ENCODE measurements around the gene SGCD. TPM values are rescaled to one million over a fixed set of nuclear protein-coding genes. Genes with fewer than 3 reads are reported as not detected.
A peak's percentile ranks its signal among the peaks of the same experiment; 100 is the strongest.

Gene SGCD
- total RNA-seq, 1 donor from 2014 or later = 75.2 TPM

DNA sequence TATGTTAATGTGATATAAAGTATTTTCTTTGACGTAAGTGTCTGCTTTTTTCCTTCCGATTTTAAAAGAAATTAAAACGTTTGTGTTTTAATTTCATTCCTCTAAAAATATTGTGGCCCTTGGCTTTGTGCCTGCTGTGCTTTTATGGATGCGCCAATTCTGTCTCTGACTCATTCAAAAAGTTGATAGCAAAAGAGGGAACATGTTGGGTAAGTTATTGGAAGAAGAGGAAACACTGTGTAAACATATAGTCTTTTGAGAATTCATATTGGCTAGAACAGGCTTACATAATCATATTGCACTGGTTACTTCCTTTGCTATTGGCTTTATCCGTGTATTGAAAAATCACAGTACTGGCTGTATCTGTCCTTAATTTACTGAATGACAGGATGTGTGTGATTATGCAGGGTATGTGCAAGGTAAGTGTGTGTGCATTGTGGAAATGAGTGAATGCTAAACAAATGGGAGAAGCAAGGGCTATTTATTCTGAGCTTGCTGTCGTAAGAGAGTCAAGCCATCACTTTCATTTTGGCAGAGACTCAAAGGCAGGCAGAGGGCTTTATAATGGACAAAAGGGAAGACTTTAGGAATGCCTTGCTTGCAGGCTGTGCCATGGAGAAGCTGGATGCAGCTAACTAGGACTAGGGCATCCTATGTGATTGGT lies 67.8 kb downstream of the SGCD start:
- intact Hi-C loops (cut with DNase I) = no loop called here
- DNase-seq (ENCODE audit: missing footprints) (no peak), ATAC-seq (peak; percentile 64)

DNA sequence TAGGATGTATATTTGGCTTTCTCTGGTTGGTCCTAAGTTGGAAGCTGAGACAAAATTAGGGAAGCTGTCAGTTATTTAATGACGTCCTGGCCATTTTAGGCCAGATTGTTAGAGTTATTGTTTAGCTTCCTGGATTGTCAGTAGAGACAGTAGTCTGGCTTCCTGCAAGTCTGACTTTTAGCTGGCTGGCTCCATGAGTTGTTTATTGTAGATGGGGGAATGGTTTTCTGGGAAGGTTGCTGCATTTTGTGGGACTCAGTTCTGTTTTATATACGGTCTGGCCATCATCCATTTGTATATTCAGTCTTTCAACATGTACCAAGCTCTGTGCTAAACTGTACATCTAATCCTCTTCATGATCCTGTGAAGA lies 68.3 kb downstream of the SGCD start:
- intact Hi-C loops (cut with DNase I) = no loop called here
- ATAC-seq (no peak), DNase-seq (ENCODE audit: missing footprints) (no peak)

DNA sequence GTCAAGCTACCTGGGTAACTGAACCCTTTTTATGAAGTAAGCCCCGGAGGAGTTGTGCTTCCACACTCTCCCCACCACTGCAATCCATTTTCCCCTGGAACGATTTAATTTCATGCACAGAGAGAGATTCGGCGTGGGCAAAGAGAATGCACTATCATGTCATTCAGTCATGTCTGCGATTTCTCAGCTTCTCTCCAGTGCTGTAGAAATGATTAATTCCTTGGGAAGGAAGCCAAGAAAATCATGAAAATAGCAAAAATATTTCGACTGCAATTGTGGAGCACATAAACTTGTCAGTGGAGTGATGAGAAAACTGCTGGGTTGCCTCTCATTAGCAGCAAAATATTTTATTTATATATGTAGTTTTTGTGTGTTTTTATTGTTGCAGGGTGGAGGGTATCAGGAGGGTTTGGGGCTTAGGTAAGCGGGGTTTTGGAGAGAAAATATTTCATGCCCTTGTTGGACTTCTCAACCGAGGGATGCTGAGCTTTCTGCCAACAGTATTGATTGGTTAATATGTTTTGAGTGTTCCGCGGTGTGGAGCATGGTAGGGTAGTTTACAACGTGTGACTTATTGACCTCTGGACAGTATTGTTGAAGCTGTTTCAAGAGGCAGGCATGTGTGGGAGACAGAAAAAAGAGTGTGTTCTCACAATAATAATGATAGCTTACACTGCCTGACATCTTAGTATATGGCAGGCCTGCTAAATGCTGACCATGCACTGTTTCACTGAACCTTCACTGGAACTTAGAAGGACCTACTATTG lies 69.3 kb downstream of the SGCD start:
- DNase-seq (ENCODE audit: missing footprints) (no peak), ATAC-seq (peak; percentile 38)
- intact Hi-C loops (cut with DNase I) = no loop called here

DNA sequence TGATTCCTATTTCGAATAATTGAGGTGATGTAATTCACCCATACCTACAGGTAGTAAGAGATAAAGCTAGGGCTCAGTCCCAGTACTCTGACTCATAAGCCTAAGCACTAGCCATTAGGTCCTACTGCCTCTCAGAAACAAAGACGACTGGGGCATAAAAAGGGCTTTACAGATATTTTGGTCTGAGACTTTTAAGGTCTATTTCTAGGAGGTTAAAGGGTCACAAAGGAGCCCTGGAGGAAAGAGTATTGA lies 69.8 kb downstream of the SGCD start:
- no peak for DNase-seq (ENCODE audit: missing footprints)
- intact Hi-C loops (cut with DNase I) = no loop called here
- no peak for ATAC-seq

DNA sequence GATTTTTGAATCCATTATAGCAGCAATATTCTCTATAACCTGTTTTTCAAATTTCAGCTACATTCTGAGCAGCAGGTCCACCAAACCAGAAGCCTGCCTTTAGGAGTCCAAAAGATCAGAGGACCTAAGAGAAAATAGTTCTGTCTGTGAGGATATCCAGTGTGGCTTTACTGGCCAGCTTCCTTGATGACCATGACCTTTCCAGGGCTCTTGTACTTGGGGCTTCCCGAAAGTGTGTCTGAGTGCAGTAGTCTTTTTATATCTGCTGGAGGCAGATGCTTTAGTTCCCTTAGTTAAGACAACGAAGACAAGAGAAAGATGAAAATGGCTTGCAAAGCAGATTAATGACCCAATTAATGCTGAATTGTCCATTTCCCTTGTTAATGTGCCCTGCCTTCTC lies 72.4 kb downstream of the SGCD start:
- DNase-seq (ENCODE audit: missing footprints) (no peak), ATAC-seq (no peak)
- intact Hi-C loops (cut with DNase I) = no loop called here

DNA sequence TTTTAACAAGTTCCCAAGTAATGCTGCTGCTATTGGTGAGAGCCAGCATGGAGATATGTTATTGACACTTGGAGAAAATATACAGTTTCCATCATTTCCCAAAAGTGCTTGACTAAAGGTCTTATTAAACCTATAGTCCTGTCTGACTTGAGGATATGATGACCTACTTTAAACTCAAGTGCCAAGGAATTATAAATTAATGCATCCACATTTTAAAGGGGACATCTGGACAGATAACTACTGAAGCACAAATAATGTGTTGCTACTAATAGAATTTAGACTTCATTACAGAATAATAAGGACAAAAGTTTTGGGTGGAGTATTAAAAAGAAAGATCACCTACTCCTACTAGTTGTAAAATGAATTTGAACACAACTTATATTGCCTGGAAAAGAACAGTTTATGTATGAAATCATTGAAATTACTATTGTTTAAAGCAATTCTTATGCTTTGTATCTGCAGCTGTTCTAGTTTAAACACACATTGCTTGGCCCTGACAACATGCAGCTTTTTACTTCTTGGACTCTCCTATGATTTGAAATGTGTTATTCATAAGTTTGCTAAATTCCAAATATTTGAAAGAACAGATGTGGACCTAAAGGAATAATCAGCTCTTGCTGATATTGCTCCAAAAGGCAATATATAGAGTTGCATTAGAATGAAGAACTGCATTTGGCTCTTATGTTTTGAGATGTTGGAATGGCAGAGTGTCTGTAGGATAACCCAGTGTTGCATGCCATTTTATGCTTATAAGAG lies 73.4 kb downstream of the SGCD start:
- ATAC-seq = no peak
- intact Hi-C loops (cut with DNase I) = no loop called here
- DNase-seq (ENCODE audit: missing footprints) = no peak

DNA sequence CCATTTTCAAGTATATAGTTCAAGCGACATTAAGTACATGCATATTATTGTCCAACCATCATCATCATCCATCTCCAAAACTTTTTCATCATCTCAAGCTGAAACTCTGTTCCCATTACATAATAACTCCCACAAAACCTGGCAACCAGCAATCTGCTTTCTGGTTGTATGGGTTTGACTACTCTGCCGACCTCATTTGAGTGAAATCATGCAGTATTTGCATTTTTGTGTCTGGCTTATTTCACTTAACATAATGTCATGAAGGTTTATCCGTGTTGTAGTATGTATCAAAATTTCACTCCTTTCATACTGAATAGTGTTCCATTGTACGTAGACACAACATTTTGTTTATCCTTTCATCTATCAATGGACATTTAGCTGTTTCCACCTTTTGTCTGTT lies 74.8 kb downstream of the SGCD start:
- ATAC-seq = no peak
- DNase-seq (ENCODE audit: missing footprints) = no peak
- intact Hi-C loops (cut with DNase I) = no loop called here

DNA sequence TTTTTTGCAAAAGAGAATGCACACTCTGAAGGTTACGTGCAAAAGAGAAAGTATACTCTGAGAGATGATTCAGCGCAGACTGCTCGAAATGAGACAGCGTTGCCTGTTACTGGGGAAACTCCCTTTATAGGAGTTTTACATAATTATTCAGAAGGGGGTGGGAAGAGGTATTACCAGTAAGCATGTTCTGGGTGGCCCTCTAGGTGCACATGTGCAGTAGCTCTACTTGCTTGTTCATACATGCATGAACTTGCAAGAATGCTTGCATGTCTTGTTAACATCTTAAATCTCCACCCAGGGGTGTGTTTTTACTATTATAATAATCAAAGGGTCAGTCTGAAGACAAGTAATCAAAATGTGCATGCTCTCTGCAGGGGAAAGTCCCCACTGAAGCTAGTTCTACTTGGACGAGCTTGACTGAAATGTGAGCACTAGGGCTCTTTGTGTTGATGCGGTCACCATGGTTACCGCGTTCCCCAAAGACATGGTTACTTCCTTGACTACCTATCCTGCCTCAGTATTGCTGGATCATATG lies 75.5 kb downstream of the SGCD start:
- ATAC-seq (no peak), DNase-seq (ENCODE audit: missing footprints) (no peak)
- intact Hi-C loops (cut with DNase I) = no loop called here

DNA sequence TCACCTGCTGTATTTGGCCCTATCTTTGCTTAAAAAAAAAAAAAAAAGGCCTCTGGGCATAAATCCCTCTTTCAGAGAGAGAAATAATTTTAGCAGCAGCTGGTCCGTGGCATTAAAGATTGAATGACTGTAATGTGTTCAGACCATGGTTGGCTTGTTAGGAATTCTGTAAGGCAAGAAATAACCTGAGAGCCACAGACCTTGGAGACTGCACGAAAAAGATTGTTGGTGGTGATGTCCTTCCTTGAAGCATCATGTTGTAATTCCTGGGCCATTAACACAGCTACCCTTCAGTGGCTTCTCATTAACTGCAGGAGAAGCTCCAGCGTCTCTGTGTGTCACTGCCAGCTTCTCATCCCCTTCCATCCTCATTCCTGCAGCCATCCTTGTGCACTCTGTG lies 79.0 kb downstream of the SGCD start:
- intact Hi-C loops (cut with DNase I) = no loop called here

DNA sequence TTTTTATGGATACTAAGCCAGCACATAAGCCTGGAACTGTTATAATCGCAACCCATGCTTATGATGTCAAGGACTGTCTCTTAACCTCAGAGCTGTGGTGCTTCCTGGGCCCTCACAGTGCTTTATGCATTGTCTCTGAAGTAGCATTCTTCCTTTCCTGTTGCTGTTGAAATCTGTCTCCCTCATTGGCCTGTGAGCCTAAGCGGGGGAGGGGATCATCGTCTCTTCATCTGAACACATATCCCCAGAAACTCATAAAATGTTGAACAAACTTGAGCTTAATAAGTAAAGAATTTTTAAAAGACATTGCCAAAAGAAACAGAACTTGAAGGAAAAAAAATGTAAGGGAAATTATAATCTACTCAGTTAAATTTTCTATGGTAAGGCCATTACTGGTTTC lies 80.3 kb downstream of the SGCD start:
- intact Hi-C loops (cut with DNase I) = no loop called here
- DNase-seq (ENCODE audit: missing footprints) = no peak
- no peak for ATAC-seq

More for the DNA sequence above, 79.0 kb downstream of the SGCD start:
- ATAC-seq (no peak), DNase-seq (ENCODE audit: missing footprints) (no peak)

DNA sequence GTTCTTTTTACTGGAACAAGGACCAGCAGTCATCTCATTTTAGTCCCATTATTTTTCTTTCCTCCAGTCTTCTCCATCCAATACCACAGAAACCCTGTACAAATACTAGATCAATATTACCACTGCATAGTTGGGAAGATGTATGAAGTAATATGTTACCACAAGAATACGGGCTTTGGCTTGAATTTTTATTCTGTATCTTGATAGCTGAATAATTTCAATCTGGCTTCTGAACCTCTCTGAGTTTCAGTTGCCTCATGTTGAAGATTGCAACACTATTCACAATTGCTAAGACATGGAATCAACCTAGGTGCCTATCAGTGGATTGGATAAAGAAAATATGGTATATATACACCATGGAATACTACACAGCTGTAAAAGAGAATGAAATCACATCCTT lies 82.9 kb downstream of the SGCD start:
- intact Hi-C loops (cut with DNase I) = no loop called here
- DNase-seq (ENCODE audit: missing footprints) = no peak
- peak; percentile 30 for ATAC-seq

DNA sequence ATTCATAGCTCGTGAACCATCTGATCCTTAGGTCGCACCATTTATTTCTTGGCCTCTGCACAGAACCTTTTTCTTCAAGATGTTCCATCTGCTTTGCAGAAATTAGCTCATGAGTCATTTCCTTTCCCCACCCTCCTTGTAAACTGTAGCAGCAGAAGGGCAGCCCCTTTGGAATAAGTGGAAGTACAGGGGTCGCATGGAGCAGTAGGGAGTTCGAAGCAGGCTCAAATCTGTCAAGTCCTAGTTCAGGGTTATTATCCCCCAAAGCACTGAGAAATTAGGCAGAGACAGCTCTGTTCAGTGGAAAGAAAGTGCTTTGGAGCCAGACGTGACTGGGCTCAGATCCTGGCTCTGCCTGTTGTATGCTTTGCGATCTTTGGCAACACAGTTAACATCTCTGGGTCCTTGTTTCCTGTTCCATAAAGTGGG lies 84.2 kb downstream of the SGCD start:
- DNase-seq (ENCODE audit: missing footprints) = no peak
- peak; percentile 76 for ATAC-seq
- intact Hi-C loops (cut with DNase I) = no loop called here

DNA sequence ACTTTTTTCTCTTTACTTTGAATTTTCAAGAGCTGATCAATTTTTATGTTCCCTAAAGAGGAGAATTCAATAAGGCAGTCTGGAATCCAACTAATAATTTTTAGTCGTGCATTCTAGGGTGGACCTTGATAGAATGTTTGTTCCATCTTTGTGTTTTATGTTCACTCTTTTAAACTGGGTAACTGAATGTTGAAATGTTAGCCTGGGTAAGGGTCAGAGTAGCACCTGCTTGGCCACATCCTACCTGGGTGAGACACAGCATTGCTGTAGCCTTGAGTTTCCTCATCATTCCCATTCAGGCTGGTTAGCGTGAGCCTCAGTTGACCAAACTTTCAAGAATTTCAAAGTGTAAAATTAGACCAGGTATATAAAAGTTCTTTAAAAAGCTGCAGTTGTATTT lies 85.0 kb downstream of the SGCD start:
- DNase-seq (ENCODE audit: missing footprints) (no peak), ATAC-seq (no peak)
- intact Hi-C loops (cut with DNase I) = no loop called here

DNA sequence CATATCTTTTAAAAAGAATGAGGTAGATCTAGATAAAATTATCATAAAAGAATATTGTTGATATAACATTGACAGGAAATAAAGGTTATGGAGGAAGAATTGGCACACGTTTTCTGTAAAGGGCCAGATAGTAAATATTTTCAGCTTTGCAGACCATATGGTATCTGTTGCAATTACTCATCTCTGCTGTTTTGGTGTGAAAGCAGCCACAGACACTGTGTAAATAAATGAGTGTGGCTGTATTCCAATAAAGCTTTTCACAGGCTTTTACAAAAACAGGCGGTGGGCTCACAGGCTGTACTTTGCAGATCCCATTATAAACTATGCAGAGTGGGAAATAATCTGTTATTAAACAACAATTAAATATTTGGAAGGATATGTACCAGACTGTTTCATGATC lies 87.4 kb downstream of the SGCD start:
- ATAC-seq (no peak), DNase-seq (ENCODE audit: missing footprints) (no peak)
- intact Hi-C loops (cut with DNase I) = no loop called here

DNA sequence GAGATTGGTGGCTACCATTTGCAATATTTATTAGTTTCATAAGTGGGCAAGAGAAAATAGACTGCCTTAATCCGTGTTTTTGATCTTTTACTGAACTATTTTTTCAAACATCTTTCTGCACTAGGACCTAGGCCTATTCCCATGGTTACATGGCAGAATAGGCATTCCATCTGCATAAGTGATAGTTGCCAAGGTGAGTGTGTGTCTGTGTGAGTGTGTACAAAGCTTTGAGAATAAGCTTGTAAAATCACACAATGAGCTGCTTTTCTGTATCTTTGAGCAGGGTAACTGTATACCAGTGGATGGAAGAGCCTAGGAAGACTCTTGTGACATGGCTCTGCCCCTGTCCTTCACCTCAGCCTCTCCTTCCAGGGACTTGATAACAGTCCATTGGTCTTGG lies 92.7 kb downstream of the SGCD start:
- intact Hi-C loops (cut with DNase I) = no loop called here
- no peak for ATAC-seq
- DNase-seq (ENCODE audit: missing footprints) = no peak

DNA sequence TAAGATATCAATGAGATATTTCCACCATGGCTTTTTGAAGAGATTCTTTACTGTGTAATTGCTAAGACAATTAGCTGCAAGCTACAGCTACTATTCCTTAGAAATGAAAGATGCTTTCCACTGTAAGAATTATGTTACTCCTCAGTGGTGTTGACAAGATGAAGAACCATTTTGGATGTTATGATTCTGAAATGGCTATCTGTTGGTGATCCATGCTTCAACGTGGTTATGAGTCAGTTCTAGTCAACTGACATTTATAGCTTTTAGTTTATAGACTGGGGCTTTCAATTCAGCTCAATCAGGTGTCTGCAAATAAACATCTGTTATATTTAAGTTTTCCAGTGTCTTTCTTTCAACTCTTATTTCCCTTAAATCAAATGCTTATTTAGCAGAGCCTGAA lies 93.7 kb downstream of the SGCD start:
- intact Hi-C loops (cut with DNase I) = no loop called here
- ATAC-seq = no peak

DNA sequence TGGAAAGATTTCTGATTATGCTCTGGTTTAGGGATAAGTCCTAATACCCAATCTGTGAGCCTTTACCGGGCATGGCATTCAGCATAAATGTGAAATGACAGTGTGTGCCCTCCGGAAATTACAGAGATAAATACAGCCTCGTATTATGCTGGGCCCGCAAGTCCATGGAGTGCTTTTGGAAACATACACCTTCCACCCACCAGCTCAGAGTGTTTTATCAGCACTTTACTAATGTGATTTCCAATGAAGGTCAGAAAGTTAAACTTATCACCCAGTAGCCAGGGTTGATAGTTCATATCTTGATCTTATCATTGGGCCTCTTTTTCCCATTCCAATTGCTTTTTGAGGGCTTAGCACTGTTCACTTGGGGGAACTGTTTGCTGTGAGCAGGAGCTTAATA lies 94.8 kb downstream of the SGCD start:
- DNase-seq (ENCODE audit: missing footprints) (no peak), ATAC-seq (no peak)
- intact Hi-C loops (cut with DNase I) = no loop called here

More for the DNA sequence above, 93.7 kb downstream of the SGCD start:
- DNase-seq (ENCODE audit: missing footprints) = no peak

DNA sequence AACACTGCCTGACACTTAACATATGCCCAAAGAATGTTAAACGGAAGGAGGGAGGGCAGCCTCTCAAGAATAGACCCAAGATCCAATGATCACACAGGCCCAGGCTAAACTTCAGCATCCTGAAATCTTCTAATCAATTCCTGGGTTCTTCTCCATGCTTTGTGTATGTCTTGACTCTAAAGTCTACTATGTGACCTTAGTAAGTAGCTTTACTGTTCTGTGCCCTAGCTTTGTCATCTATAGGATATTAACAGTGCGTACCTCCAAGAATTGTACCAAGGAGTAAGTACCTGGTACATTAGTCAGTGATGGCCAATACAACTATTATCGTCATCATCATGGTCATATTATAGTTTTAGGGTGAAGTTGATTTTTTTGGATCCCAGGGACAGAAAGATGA lies 96.6 kb downstream of the SGCD start:
- intact Hi-C loops (cut with DNase I) = no loop called here
- no peak for ATAC-seq
- no peak for DNase-seq (ENCODE audit: missing footprints)

DNA sequence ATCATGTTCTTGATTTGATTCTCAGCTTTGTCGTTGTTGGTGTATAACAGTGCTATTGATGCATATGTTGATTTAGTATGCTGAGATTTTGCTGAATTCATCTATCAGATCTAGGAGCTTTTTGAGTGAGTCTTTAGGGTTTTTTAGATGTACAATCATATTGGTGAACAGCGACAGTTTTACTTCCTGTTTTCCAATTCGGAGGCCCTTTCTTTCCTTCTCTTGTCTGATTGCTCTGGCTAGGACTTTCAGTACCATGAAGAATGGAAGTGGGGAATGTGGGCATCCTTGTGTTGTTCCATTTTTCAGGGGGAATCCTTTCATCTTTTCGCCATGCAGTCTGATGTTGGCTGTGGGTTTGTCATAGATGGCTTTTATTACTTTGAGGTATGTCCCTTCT lies 100.4 kb downstream of the SGCD start:
- DNase-seq (ENCODE audit: missing footprints) = no peak
- intact Hi-C loops (cut with DNase I) = no loop called here
- no peak for ATAC-seq

Measured in Right ventricle myocardium inferior (tissue), 1 donor.